HEK293 (cell line): ENCODE data around the gene DNMT1.

ENCODE experiments used
- ELK4 ChIP-seq: IDR thresholded peaks from 2 replicates; pipeline ENCODE4 v1.6.1; 2011; ENCODE audit warnings: mild to moderate bottlenecking, low read depth, low read length, borderline replicate concordance
- GFI1B ChIP-seq: fragments of 450-650 bp; formaldehyde crosslinking; IDR thresholded peaks from 2 replicates; pipeline ENCODE4 v1.5.1; 2016; ENCODE audit warnings: missing biosample characterization, missing genetic modification characterization
- HOXC10 ChIP-seq: sonication (generic); formaldehyde crosslinking; IDR thresholded peaks from 2 replicates; pipeline ENCODE4 v1.8.1; 2023; ENCODE audit warnings: mild to moderate bottlenecking, missing genetic modification reagents
- KLF1 ChIP-seq: fragments of 450-650 bp; formaldehyde crosslinking; IDR thresholded peaks from 2 replicates; pipeline ENCODE4 v1.5.1; 2016; ENCODE audit warnings: missing biosample characterization, missing genetic modification characterization
- MZF1 ChIP-seq: fragments of 450-650 bp; formaldehyde crosslinking; IDR thresholded peaks from 2 replicates; pipeline ENCODE4 v1.5.1; 2017; ENCODE audit warnings: missing biosample characterization, missing genetic modification characterization, borderline replicate concordance
- OSR2 ChIP-seq: fragments of 450-650 bp; formaldehyde crosslinking; IDR thresholded peaks from 2 replicates; pipeline ENCODE4 v1.5.1; 2016; ENCODE audit warnings: missing biosample characterization, missing genetic modification characterization
- PRDM1 ChIP-seq: fragments of 450-650 bp; formaldehyde crosslinking; IDR thresholded peaks from 2 replicates; pipeline ENCODE4; 2016; ENCODE audit warnings: missing biosample characterization, missing genetic modification characterization
- PRDM4 ChIP-seq: fragments of 450-650 bp; formaldehyde crosslinking; IDR thresholded peaks from 2 replicates; pipeline ENCODE4 v1.5.1; 2017; ENCODE audit warnings: missing biosample characterization, missing genetic modification characterization
- SP2 ChIP-seq: fragments of 450-650 bp; formaldehyde crosslinking; IDR thresholded peaks from 2 replicates; pipeline ENCODE4 v1.5.1; 2016; ENCODE audit warnings: missing biosample characterization, missing genetic modification characterization
- TCF7L2 ChIP-seq: IDR thresholded peaks from 2 replicates; pipeline ENCODE4 v1.6.1; 2011; ENCODE audit warnings: low read depth, mild to moderate bottlenecking, inconsistent platforms, low read length, moderate library complexity, borderline replicate concordance
- ZBTB20 ChIP-seq: fragments of 450-650 bp; formaldehyde crosslinking; IDR thresholded peaks from 2 replicates; pipeline ENCODE4 v1.5.1; 2016; ENCODE audit warnings: missing biosample characterization, missing genetic modification characterization
- ZBTB49 ChIP-seq: fragments of 450-650 bp; formaldehyde crosslinking; IDR thresholded peaks from 2 replicates; pipeline ENCODE4 v1.5.1; 2016; ENCODE audit warnings: missing biosample characterization, missing genetic modification characterization, low read depth
- ZEB2 ChIP-seq: fragments of 450-650 bp; formaldehyde crosslinking; IDR thresholded peaks from 2 replicates; pipeline ENCODE4 v1.5.1; 2016; ENCODE audit warnings: missing biosample characterization, missing genetic modification characterization
- ZNF10 ChIP-seq: fragments of 450-650 bp; formaldehyde crosslinking; IDR thresholded peaks from 2 replicates; pipeline ENCODE4 v1.5.1; 2017; ENCODE audit warnings: missing biosample characterization, missing genetic modification characterization
- ZNF138 ChIP-seq: fragments of 450-650 bp; formaldehyde crosslinking; IDR thresholded peaks from 2 replicates; pipeline ENCODE4 v1.5.1; 2016; ENCODE audit warnings: missing biosample characterization, missing genetic modification characterization, borderline replicate concordance
- ZNF140 ChIP-seq: fragments of 450-650 bp; formaldehyde crosslinking; IDR thresholded peaks from 2 replicates; pipeline ENCODE4 v1.5.1; 2016; ENCODE audit warnings: missing biosample characterization, missing genetic modification characterization
- ZNF23 ChIP-seq: fragments of 450-650 bp; formaldehyde crosslinking; IDR thresholded peaks from 2 replicates; pipeline ENCODE4 v1.5.1; 2016; ENCODE audit warnings: missing biosample characterization, missing genetic modification characterization, borderline replicate concordance
- ZNF24 ChIP-seq: fragments of 450-650 bp; formaldehyde crosslinking; IDR thresholded peaks from 2 replicates; pipeline ENCODE4 v1.5.1; 2016; ENCODE audit warnings: missing biosample characterization, missing genetic modification characterization
- ZNF311 ChIP-seq: fragments of 450-650 bp; formaldehyde crosslinking; IDR thresholded peaks from 2 replicates; pipeline ENCODE4 v1.5.1; 2017; ENCODE audit warnings: missing biosample characterization, missing genetic modification characterization, borderline replicate concordance
- ZNF335 ChIP-seq: fragments of 450-650 bp; formaldehyde crosslinking; conservative IDR thresholded peaks from 2 replicates; pipeline ENCODE4 v1.5.1; 2016; ENCODE audit warnings: missing biosample characterization, missing genetic modification characterization
- ZNF350 ChIP-seq: fragments of 450-650 bp; formaldehyde crosslinking; IDR thresholded peaks from 2 replicates; pipeline ENCODE4 v1.5.0; 2017; ENCODE audit warnings: missing biosample characterization, mild to moderate bottlenecking, missing genetic modification characterization
- ZNF391 ChIP-seq: fragments of 450-650 bp; formaldehyde crosslinking; IDR thresholded peaks from 2 replicates; pipeline ENCODE4 v1.5.1; 2016; ENCODE audit warnings: low read depth, missing biosample characterization, missing genetic modification characterization, borderline replicate concordance
- ZNF404 ChIP-seq: fragments of 450-650 bp; formaldehyde crosslinking; IDR thresholded peaks from 2 replicates; pipeline ENCODE4 v1.5.1; 2017; ENCODE audit warnings: missing biosample characterization, missing genetic modification characterization
- ZNF560 ChIP-seq: fragments of 450-650 bp; formaldehyde crosslinking; IDR thresholded peaks from 2 replicates; pipeline ENCODE4 v1.5.1; 2017; ENCODE audit warnings: missing biosample characterization, missing genetic modification characterization, borderline replicate concordance
- ZNF610 ChIP-seq: fragments of 450-650 bp; formaldehyde crosslinking; IDR thresholded peaks from 2 replicates; pipeline ENCODE4 v1.5.1; 2016; ENCODE audit warnings: missing biosample characterization, missing genetic modification characterization, borderline replicate concordance
- ZNF623 ChIP-seq: fragments of 450-650 bp; formaldehyde crosslinking; IDR thresholded peaks from 2 replicates; pipeline ENCODE4 v1.5.1; 2016; ENCODE audit warnings: missing biosample characterization, missing genetic modification characterization
- ZNF645 ChIP-seq: fragments of 450-650 bp; formaldehyde crosslinking; IDR thresholded peaks from 2 replicates; pipeline ENCODE4; 2016; ENCODE audit warnings: missing biosample characterization, missing genetic modification characterization
- ZNF670 ChIP-seq: fragments of 450-650 bp; formaldehyde crosslinking; IDR thresholded peaks from 2 replicates; pipeline ENCODE4 v1.5.1; 2016; ENCODE audit warnings: missing biosample characterization, missing genetic modification characterization, low read depth
- ZNF768 ChIP-seq: fragments of 450-650 bp; formaldehyde crosslinking; IDR thresholded peaks from 2 replicates; pipeline ENCODE4 v1.5.1; 2018; ENCODE audit warnings: missing biosample characterization, mild to moderate bottlenecking, missing genetic modification characterization
- ZNF843 ChIP-seq: fragments of 450-650 bp; formaldehyde crosslinking; IDR thresholded peaks from 2 replicates; pipeline ENCODE4 v1.5.1; 2016; ENCODE audit warnings: missing biosample characterization, missing genetic modification characterization

DNMT1 gene

GRCh38 chr19:10106100-10106936 lies 88.4 kb downstream of the DNMT1 start, which contains the start of gene PPAN (continued):
- no peak for TF ChIP-seq MZF1 (tag by site-specific recombination)
- TF ChIP-seq ZNF623 (tag by site-specific recombination), result no peak
- no peak for TF ChIP-seq ZNF391 (tag by site-specific recombination)
- peak; percentile 80 for TF ChIP-seq PRDM4 (tag by site-specific recombination)
- no peak for TF ChIP-seq ZNF768 (tag by site-specific recombination)
- peak; percentile 86 for TF ChIP-seq SP2 (tag by site-specific recombination)
- peak; percentile 17; the same call in 1 of the 2 replicates for TF ChIP-seq ZNF610
- no peak for TF ChIP-seq ZNF560
- no peak for TF ChIP-seq ZNF311
- TF ChIP-seq ZNF138, result no peak
- TF ChIP-seq ZNF670 (tag by site-specific recombination), result no peak
- no peak; the same call in 1 of the 2 replicates for TF ChIP-seq ZNF10 (tag by site-specific recombination)
- TF ChIP-seq ZNF23 (tag by site-specific recombination), result no peak
- TF ChIP-seq OSR2 (tag by site-specific recombination), result no peak
- TF ChIP-seq HOXC10 (CRISPR knock-in tag), result no peak
- no peak; the same call in 1 of the 2 replicates for TF ChIP-seq ELK4
- no peak for TF ChIP-seq GFI1B (tag by site-specific recombination)
- 0 out of 2 replicates have a peak, but pooled peaks have one; percentile 18 for TF ChIP-seq ZNF24 (tag by site-specific recombination)
- peak; percentile 26; the same call in 1 of the 2 replicates for TF ChIP-seq ZBTB20 (tag by site-specific recombination)
- no peak for TF ChIP-seq TCF7L2
- no peak for TF ChIP-seq ZNF404 (tag by site-specific recombination)
- no peak for TF ChIP-seq PRDM1
- no peak for TF ChIP-seq ZEB2 (tag by site-specific recombination)
- TF ChIP-seq ZNF335 (tag by site-specific recombination), result peak; percentile 88
- no peak; the same call in 1 of the 2 replicates for TF ChIP-seq ZNF843 (tag by site-specific recombination)
- TF ChIP-seq ZNF350 (tag by site-specific recombination), result no peak
- no peak for TF ChIP-seq ZBTB49
- no peak for TF ChIP-seq ZNF645
- no peak for TF ChIP-seq KLF1 (tag by site-specific recombination)
- TF ChIP-seq ZNF140 (tag by site-specific recombination), result no peak
